Chondrocyte (in vitro differentiated cells): ENCODE data around the gene RER1. TPM values are rescaled to one million over a fixed set of nuclear protein-coding genes. Genes with fewer than 3 reads are reported as not detected.

Experiments
- DNase-seq: peaks from one replicate; pipeline ENCODE4 v3.0.0; 2021; ENCODE audit warnings: mixed read lengths, low spot score
- H3K27ac Mint-ChIP-seq: one replicate; pipeline ENCODE4 v1.8.0; 2021; ENCODE audit warnings: mild to moderate bottlenecking, moderate library complexity, mixed read lengths; ENCODE audit not compliant: unreplicated experiment
- H3K27me3 Mint-ChIP-seq: 2 replicates; pipeline ENCODE4 v1.8.0; 2021; ENCODE audit warnings: low read depth, mixed read lengths
- H3K36me3 Mint-ChIP-seq: 2 replicates; pipeline ENCODE4 v1.8.0; 2021; ENCODE audit warnings: low read depth, mixed read lengths
- H3K4me1 Mint-ChIP-seq: 2 replicates; pipeline ENCODE4 v1.8.0; 2021; ENCODE audit warnings: low read depth, mild to moderate bottlenecking, mixed read lengths
- H3K4me3 Mint-ChIP-seq: one replicate; pipeline ENCODE4 v1.8.0; 2021; ENCODE audit warnings: mild to moderate bottlenecking, moderate library complexity, mixed read lengths; ENCODE audit not compliant: unreplicated experiment
- H3K9me3 Mint-ChIP-seq: 2 replicates; pipeline ENCODE4 v1.8.0; 2021; ENCODE audit warnings: low read depth, mixed read lengths
- CTCF ChIP-seq: fragments of 200-600 bp; sonication (generic); IDR thresholded peaks from 2 replicates; pipeline ENCODE4 v1.5.0; 2021; ENCODE audit warnings: antibody characterized with exemption, mild to moderate bottlenecking, moderate library complexity
- total RNA-seq: library from RNA; stranded (reverse); gene quantifications from 3 replicates; pipeline ENCODE4 v1.2.1, GENCODE V29; 2021

The RER1 gene
- total RNA-seq, 1 donor from 2014 or later, result 158 TPM

- peaks cover 5% of the 10 kb centered on the region for H3K27me3 Mint-ChIP-seq
- H3K36me3 Mint-ChIP-seq, result peaks cover under 1% of the 10 kb centered on the region
- no peak for TF ChIP-seq CTCF
- H3K4me1 Mint-ChIP-seq, result no peaks in the 10 kb centered on the region
- H3K9me3 Mint-ChIP-seq, result peaks cover 1% of the 10 kb centered on the region
- DNase-seq, result no peak
- H3K27ac Mint-ChIP-seq, result no peak overlapping the region
- no peak overlapping the region for H3K4me3 Mint-ChIP-seq
Observed at GRCh38 chr1:2428490-2428889, 36.8 kb downstream of the RER1 start.

- no peak for DNase-seq
- TF ChIP-seq CTCF, result peak; percentile 61
- Mint-ChIP-seq H3K27me3 (peaks cover 12% of the 10 kb centered on the region), H3K4me3 (no peak overlapping the region), H3K9me3 (no peaks in the 10 kb centered on the region), H3K27ac (no peak overlapping the region), H3K36me3 (no peaks in the 10 kb centered on the region), H3K4me1 (no peaks in the 10 kb centered on the region)
Observed at GRCh38 chr1:2429780-2430591, 38.3 kb downstream of the RER1 start.

- Mint-ChIP-seq H3K36me3 (no peaks in the 10 kb centered on the region), H3K4me3 (no peak overlapping the region), H3K4me1 (no peaks in the 10 kb centered on the region), H3K27ac (no peak overlapping the region), H3K9me3 (no peaks in the 10 kb centered on the region), H3K27me3 (peaks cover 15% of the 10 kb centered on the region)
- no peak for TF ChIP-seq CTCF
- DNase-seq, result no peak
Observed at GRCh38 chr1:2430592-2430973, 38.9 kb downstream of the RER1 start.

GRCh38 chr1:2431103-2431502 lies 39.5 kb downstream of the RER1 start:
- Mint-ChIP-seq H3K4me1 (no peaks in the 10 kb centered on the region), H3K27ac (no peak overlapping the region), H3K27me3 (peaks cover 15% of the 10 kb centered on the region), H3K9me3 (no peaks in the 10 kb centered on the region), H3K4me3 (no peak overlapping the region), H3K36me3 (no peaks in the 10 kb centered on the region)
- DNase-seq, result no peak
- TF ChIP-seq CTCF, result no peak

GRCh38 chr1:2431518-2431917 lies 39.9 kb downstream of the RER1 start:
- no peaks in the 10 kb centered on the region for H3K9me3 Mint-ChIP-seq
- DNase-seq, result no peak
- H3K36me3 Mint-ChIP-seq, result no peaks in the 10 kb centered on the region
- no peak for TF ChIP-seq CTCF
- H3K4me1 Mint-ChIP-seq, result no peaks in the 10 kb centered on the region
- no peak overlapping the region for H3K4me3 Mint-ChIP-seq
- no peak overlapping the region for H3K27ac Mint-ChIP-seq
- H3K27me3 Mint-ChIP-seq, result peaks cover 15% of the 10 kb centered on the region
